ENCODE results near the gene SMIM14. TPM values are rescaled to one million over a fixed set of nuclear protein-coding genes. Genes with fewer than 3 reads are reported as not detected.

Gene SMIM14
- total and polyA plus RNA-seq, 9 of the 15 experiments (the other 6 are each of a cell fraction or from before 2014, with no cell fraction given) = 0.98 to 3.7 (median 2.2) TPM

GRCh38 chr4:39642885-39643552 is 4.4 kb upstream of the SMIM14 start:
- no peaks in the 10 kb centered on the region for H4K20me1 ChIP-seq (replicated peaks; ENCODE audit: control insufficient read depth, insufficient read depth, low read length)
- ATAC-seq (no peak), DNase-seq (ENCODE audit: extremely low read depth in 1 of 4, low spot score in 3 of 4) (no peak), FAIRE-seq (no peak)
- in situ Hi-C loops (cut with MboI) = no loop called here
- no TSS peak for BruUV-seq (replicated peaks)
- no peaks in the 10 kb centered on the region for H3K9me1 ChIP-seq (ENCODE audit: control insufficient read depth, insufficient read depth, low read length)
- CTCF ChIA-PET (ENCODE audit: low intra/inter-chr PET ratio) = interaction anchor here (0.7 kb wide), 1 partner anchor 96 kb away, joined by 3 read pairs; no protein-coding TSS in a partner anchor
- H3K9me3 ChIP-seq (replicated peaks; ENCODE audit: control insufficient read depth, insufficient read depth, low read depth, low read length) = no peaks in the 10 kb centered on the region
- no peak overlapping the region for H3K9ac ChIP-seq (ENCODE audit: insufficient read depth in 1 of 2, low read depth in 2 of 2, low read length in 2 of 2)
- no peaks in the 10 kb centered on the region for H3K36me3 ChIP-seq (ENCODE audit: control insufficient read depth, insufficient read depth, low read length)
- H2AFZ ChIP-seq (ENCODE audit: low read depth, low read length) = no peak overlapping the region
- intact Hi-C loops (cut with micrococcal nuclease) = no loop called here
- WGBS (ENCODE audit: insufficient coverage, low coverage, missing lambda C conversion rate) = 22% methylated on average over 4 of the region's 4 CpGs
- no peaks in the 10 kb centered on the region for H3K27me3 ChIP-seq (ENCODE audit: control insufficient read depth in 2 of 2, insufficient read depth in 2 of 2, low read length in 2 of 2)
- peaks cover 5 to 8% of the 10 kb centered on the region in 2 experiments; a peak in 3 of 5 replicates for H3K4me1 ChIP-seq (replicated peaks in 1 of 2; ENCODE audit: control insufficient read depth in 2 of 2, insufficient read depth in 2 of 2, low read length in 2 of 2)
- no peak overlapping the region for H3K4me3 ChIP-seq
- TF ChIP-seq CEBPB (tag; IDR thresholded peaks at IDR 0.05) (0 out of 2 replicates have a peak, but pooled peaks have one; percentile 23), ZNF318 (IDR thresholded peaks at IDR 0.05; ENCODE audit: borderline replicate concordance in 1 of 2, low read depth in 1 of 2) (no peak), CEBPG (CRISPR knock-in tag; IDR thresholded peaks at IDR 0.05) (no peak), CEBPG (tag; conservative IDR thresholded peaks at IDR 0.05 in 1 of 2, IDR thresholded peaks at IDR 0.05 in 1 of 2) (0 out of 4 replicates have a peak, but pooled peaks of 1 of the 2 experiments have one; percentile 10)
- H3K79me2 ChIP-seq (ENCODE audit: control insufficient read depth, insufficient read depth, low read length) = no peaks in the 10 kb centered on the region
- POLR2A ChIA-PET = no interaction called here
- no peak overlapping the region for H3K27ac ChIP-seq (ENCODE audit: extremely low read depth, low read depth, low read length)
- H3K4me2 ChIP-seq (ENCODE audit: insufficient read depth, low read length) = no peak overlapping the region

All from K562 (cell line).